UCSD-AML1 (cell line): ENCODE measurements around the gene ZNF583.

ENCODE experiments used
- DNase-seq: peaks from one replicate; lab custom pipeline; 2025; ENCODE audit not compliant: unreplicated experiment; lab: John Stamatoyannopoulos, UW

ZNF583 gene

GRCh38 chr19:56441206-56441792, 37.2 kb downstream of the ZNF583 start:
- no peak for DNase-seq

- DNase-seq: no peak
These were observed 70.2 kb downstream of the ZNF583 start for GRCh38 chr19:56474308-56474707.

GRCh38 chr19:56476093-56476492, 72.0 kb downstream of the ZNF583 start:
- no peak for DNase-seq
